Choroid plexus epithelial cell (primary cell): Measurements from ENCODE around the gene RCC1.
"Not testable (repeated sequence)": the region's sequence is repeated elsewhere in the genome, so short reads cannot be mapped to it uniquely, and the experiment has no call there.

Experiments
- DNase-seq: peaks from one replicate; pipeline ENCODE4 v3.0.0-alpha.2; 2010; ENCODE audit warnings: low read depth
- H3K4me3 ChIP-seq: 2 replicates; pipeline ENCODE4 v1.5.1; 2011; ENCODE audit warnings: low read depth, mild to moderate bottlenecking, control low read depth, low read length, moderate library complexity
- TF ChIP-seq, protein P1 (sequence below): conservative IDR thresholded peaks from 2 replicates; pipeline ENCODE4 v1.5.1; 2011; ENCODE audit warnings: low read depth, mild to moderate bottlenecking, control low read depth, inconsistent platforms, low read length, moderate library complexity

Gene RCC1

DNA sequence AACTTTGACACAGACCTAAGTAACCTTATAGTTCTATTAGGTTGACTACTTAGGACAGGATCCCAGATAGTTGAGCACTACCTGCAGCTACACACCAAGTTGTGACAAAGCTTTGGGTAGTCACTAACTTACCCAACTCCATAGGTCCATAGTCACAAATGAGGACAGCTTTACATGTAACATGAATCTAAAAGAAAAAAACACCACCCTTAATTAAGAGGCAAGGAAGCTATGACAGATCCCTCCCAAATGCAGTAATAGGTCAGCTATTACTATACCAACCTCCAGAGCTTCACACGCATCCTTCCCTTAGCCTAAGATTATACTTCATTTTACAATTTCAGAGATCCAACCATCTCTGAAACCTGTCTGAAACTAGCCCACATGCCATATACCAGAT lies 73.6 kb downstream of the RCC1 start:
- TF ChIP-seq, protein P1, sequence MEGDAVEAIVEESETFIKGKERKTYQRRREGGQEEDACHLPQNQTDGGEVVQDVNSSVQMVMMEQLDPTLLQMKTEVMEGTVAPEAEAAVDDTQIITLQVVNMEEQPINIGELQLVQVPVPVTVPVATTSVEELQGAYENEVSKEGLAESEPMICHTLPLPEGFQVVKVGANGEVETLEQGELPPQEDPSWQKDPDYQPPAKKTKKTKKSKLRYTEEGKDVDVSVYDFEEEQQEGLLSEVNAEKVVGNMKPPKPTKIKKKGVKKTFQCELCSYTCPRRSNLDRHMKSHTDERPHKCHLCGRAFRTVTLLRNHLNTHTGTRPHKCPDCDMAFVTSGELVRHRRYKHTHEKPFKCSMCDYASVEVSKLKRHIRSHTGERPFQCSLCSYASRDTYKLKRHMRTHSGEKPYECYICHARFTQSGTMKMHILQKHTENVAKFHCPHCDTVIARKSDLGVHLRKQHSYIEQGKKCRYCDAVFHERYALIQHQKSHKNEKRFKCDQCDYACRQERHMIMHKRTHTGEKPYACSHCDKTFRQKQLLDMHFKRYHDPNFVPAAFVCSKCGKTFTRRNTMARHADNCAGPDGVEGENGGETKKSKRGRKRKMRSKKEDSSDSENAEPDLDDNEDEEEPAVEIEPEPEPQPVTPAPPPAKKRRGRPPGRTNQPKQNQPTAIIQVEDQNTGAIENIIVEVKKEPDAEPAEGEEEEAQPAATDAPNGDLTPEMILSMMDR = no peak

DNA sequence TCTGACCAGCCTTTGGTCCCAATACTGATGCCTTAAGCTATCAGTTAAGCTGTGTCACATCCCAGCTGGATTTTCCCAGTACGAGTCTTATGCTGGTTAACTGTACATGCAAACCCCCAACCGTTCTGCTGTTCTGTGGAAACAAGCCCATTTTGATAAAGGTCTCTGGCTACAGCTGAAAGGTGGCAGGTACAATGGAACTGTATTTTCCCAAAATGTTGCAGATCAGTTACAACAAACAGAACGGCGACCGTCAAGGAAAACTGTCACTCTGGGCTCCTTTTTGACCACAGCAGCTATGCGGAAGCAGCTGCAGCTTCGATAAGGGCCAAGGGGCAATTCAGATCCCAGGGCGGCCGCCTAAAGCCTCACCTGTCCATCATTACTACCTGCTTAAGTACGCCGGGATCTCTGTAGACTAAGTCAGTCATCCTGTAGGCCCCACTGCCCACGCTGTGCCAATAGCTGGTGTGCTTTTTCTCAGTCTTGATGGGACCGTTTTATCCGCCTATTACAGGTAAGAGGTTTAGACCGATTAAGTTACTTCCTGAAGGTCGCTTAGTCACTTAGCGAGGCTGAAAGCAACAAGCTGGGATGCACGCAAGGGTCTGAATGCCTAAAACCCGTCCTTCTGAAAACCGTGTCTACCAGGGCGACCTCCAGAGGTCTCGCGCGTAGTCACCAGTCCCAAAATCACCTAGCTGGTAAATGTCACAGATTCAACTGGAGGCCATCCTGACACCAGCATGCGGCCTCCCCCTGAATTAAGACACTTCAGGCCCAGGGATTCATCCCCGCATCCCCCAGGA lies 75.1 kb downstream of the RCC1 start:
- peak; percentile 39 for DNase-seq
- H3K4me3 ChIP-seq = peak overlapping the region; percentile 93
- TF ChIP-seq, protein P1 = no peak

More for the DNA sequence above, 73.6 kb downstream of the RCC1 start:
- H3K4me3 ChIP-seq = peak overlapping the region; percentile 4
- DNase-seq = no peak

DNA sequence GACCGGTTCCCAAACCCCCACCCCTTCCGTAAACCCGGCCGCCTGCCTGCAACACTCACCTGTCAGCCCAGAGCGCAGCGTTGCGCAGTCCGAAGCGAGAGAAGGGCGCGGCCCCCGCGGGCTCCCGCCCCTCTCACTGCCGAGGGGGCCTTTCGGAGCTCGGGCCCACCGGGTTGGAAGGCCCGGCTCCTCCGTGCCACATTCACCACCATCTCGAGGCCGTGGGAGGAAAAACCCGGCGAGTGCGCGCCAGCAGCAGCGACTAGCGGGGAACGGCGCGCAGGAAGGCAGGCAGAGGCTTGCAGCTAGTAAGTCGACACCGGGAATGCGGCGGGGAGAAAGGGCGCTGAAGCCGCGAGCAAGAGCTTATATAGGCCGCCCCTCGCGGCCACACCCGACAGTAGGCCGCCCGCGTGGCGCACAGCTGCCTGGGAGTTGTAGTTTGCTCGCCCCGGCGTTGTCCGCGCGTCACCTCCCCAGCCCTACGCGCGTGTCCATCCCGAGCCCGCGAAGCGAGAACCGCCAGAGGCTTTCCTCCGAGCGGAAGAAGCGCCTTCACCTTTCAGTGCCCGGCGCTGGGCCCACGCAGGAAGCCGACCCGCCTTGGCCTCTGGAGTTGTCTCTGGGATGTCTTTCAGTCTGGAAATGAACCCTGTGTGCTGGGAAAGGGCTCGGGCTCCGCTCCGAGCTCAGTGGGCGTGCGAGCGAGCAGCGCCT lies 75.8 kb downstream of the RCC1 start:
- H3K4me3 ChIP-seq = peak overlapping the region; percentile 93
- TF ChIP-seq, protein P1 = peak; percentile 6
- peak; percentile 98 for DNase-seq

DNA sequence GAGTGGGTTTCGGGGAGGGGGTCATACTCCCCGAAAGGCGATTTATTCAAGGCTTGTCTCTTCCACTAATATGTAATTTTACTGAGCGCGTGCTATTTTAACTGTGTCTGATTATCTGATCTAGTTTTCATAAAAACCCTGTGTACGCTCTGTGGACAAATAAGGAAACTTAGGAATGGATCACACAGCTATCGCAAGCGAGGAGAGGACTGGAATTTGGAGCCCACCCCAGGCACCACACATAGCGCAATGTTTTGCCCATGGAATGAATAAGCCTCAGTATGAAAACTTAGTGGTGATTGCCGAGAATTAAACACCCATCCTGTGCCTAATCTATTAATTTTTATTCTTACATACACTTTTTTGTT lies 76.4 kb downstream of the RCC1 start:
- peak; percentile 54 for DNase-seq
- H3K4me3 ChIP-seq = peak overlapping the region; percentile 93
- TF ChIP-seq, protein P1 = no peak

DNA sequence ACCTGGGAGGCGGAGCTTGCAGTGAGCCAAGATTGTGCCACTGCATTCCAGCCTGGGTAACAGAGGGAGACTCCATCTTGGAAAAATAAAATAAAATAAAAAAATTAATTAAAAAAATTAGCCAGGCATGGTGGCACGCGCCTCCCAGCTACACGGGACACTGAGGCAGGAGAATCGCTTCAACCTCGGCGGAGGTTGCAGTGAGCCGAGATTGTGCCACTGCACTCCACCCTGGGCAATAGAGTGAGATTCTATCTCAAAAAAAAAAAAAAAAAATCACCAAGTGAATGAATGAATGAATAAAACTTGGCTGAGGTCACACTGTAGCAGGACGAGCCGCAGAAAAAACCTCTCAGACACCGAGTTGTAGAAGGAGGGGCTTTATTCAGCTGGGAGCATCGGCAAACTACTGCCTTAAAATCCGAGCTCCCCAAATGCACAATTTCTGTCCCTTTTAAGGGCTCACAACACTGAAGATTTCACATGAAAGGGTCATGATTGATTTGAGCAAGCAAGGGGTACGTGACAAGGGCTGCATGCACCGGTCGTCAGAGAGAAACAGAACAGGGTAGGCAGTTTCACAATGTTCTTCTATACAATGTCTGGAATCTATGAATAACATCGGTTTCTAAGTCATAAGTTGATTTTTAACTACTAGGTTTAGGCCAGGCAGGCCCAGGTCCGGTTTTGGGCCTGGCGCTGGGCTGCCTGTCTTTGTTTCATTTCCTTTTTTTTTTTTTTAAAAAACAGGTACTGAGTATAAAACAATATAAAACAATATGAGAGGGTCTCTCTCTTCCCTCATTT lies 80.9 kb downstream of the RCC1 start:
- not testable (repeated sequence) for DNase-seq, H3K4me3 ChIP-seq
